Activated naive CD8-positive, alpha-beta T cell treated with anti-CD3 and anti-CD28 coated beads for 36 hours (primary cell): Measurements from ENCODE around the gene HTR2B. TPM values are rescaled to one million over a fixed set of nuclear protein-coding genes. Genes with fewer than 3 reads are reported as not detected.
"Not testable (repeated sequence)": the region's sequence is repeated elsewhere in the genome, so short reads cannot be mapped to it uniquely, and the experiment has no call there.

Experiments used
- DNase-seq: peaks from one replicate; pipeline ENCODE4 v3.0.0; 2021
- H3K27ac Mint-ChIP-seq: one replicate; pipeline ENCODE4 v1.8.0; 2022; ENCODE audit warnings: mild to moderate bottlenecking, moderate library complexity, mixed read lengths
- H3K27me3 Mint-ChIP-seq: one replicate; pipeline ENCODE4 v1.8.0; 2022; ENCODE audit warnings: mild to moderate bottlenecking, mixed read lengths
- H3K36me3 Mint-ChIP-seq: one replicate; pipeline ENCODE4 v1.8.0; 2021; ENCODE audit warnings: mild to moderate bottlenecking, mixed read lengths
- H3K4me1 Mint-ChIP-seq: one replicate; pipeline ENCODE4 v1.8.0; 2021; ENCODE audit warnings: mixed read lengths
- H3K4me3 Mint-ChIP-seq: one replicate; pipeline ENCODE4 v1.8.0; 2022; ENCODE audit warnings: mild to moderate bottlenecking, moderate library complexity, mixed read lengths
- H3K9me3 Mint-ChIP-seq: one replicate; pipeline ENCODE4 v1.8.0; 2022; ENCODE audit warnings: mixed read lengths
- total RNA-seq, 2 experiments: library from RNA; stranded (reverse); gene quantifications; one replicate each; pipeline ENCODE4 v1.2.3, GENCODE V29; 2021

HTR2B gene
- total RNA-seq, 2 experiments from 2014 or later = not detected

GRCh38 chr2:231146665-231147064 lies 21.8 kb upstream of the HTR2B start:
- Mint-ChIP-seq H3K27me3 (no peaks in the 10 kb centered on the region), H3K9me3 (no peaks in the 10 kb centered on the region), H3K27ac (no peak overlapping the region), H3K4me1 (no peaks in the 10 kb centered on the region), H3K36me3 (peaks cover 13% of the 10 kb centered on the region), H3K4me3 (no peak overlapping the region)
- DNase-seq = no peak

GRCh38 chr2:231144896-231145295 lies 20.1 kb upstream of the HTR2B start:
- no peak overlapping the region for H3K27ac Mint-ChIP-seq
- no peak overlapping the region for H3K4me3 Mint-ChIP-seq
- H3K4me1 Mint-ChIP-seq = no peaks in the 10 kb centered on the region
- DNase-seq = no peak
- no peaks in the 10 kb centered on the region for H3K27me3 Mint-ChIP-seq
- no peaks in the 10 kb centered on the region for H3K9me3 Mint-ChIP-seq
- H3K36me3 Mint-ChIP-seq = peaks cover 17% of the 10 kb centered on the region

- not testable (repeated sequence) for H3K27ac Mint-ChIP-seq, H3K9me3 Mint-ChIP-seq, H3K4me1 Mint-ChIP-seq, H3K27me3 Mint-ChIP-seq, DNase-seq, H3K4me3 Mint-ChIP-seq
- peaks cover 11% of the 10 kb centered on the region for H3K36me3 Mint-ChIP-seq
Measured at GRCh38 chr2:231140808-231141207, 16.0 kb upstream of the HTR2B start.

- Mint-ChIP-seq H3K4me1 (no peaks in the 10 kb centered on the region), H3K4me3 (no peak overlapping the region), H3K27me3 (no peaks in the 10 kb centered on the region), H3K27ac (no peak overlapping the region), H3K9me3 (no peaks in the 10 kb centered on the region), H3K36me3 (peaks cover 9% of the 10 kb centered on the region)
- DNase-seq = no peak
Measured at GRCh38 chr2:231139796-231140195, 15.0 kb upstream of the HTR2B start.

- DNase-seq = no peak
- H3K27me3 Mint-ChIP-seq = no peaks in the 10 kb centered on the region
- H3K4me3 Mint-ChIP-seq = no peak overlapping the region
- no peaks in the 10 kb centered on the region for H3K9me3 Mint-ChIP-seq
- peaks cover 9% of the 10 kb centered on the region for H3K36me3 Mint-ChIP-seq
- H3K4me1 Mint-ChIP-seq = no peaks in the 10 kb centered on the region
- no peak overlapping the region for H3K27ac Mint-ChIP-seq
Measured at GRCh38 chr2:231138699-231139098, 13.9 kb upstream of the HTR2B start.

- Mint-ChIP-seq H3K9me3 (no peaks in the 10 kb centered on the region), H3K4me1 (peaks cover 4% of the 10 kb centered on the region), H3K27me3 (no peaks in the 10 kb centered on the region), H3K4me3 (no peak overlapping the region), H3K27ac (no peak overlapping the region), H3K36me3 (peaks cover 2% of the 10 kb centered on the region)
- no peak for DNase-seq
Measured at GRCh38 chr2:231134910-231135655, 10.2 kb upstream of the HTR2B start.

- no peak overlapping the region for H3K27ac Mint-ChIP-seq
- no peak overlapping the region for H3K4me3 Mint-ChIP-seq
- no peaks in the 10 kb centered on the region for H3K9me3 Mint-ChIP-seq
- H3K36me3 Mint-ChIP-seq = no peaks in the 10 kb centered on the region
- no peak for DNase-seq
- no peaks in the 10 kb centered on the region for H3K27me3 Mint-ChIP-seq
- peaks cover 4% of the 10 kb centered on the region for H3K4me1 Mint-ChIP-seq
Measured at GRCh38 chr2:231133365-231134099, 8.7 kb upstream of the HTR2B start.

GRCh38 chr2:231132129-231132528 lies 7.3 kb upstream of the HTR2B start:
- peaks cover 4% of the 10 kb centered on the region for H3K4me1 Mint-ChIP-seq
- no peaks in the 10 kb centered on the region for H3K9me3 Mint-ChIP-seq
- no peak for DNase-seq
- H3K36me3 Mint-ChIP-seq = peaks cover 2% of the 10 kb centered on the region
- no peak overlapping the region for H3K4me3 Mint-ChIP-seq
- H3K27me3 Mint-ChIP-seq = no peaks in the 10 kb centered on the region
- H3K27ac Mint-ChIP-seq = no peak overlapping the region

- Mint-ChIP-seq H3K27me3 (no peaks in the 10 kb centered on the region), H3K9me3 (no peaks in the 10 kb centered on the region), H3K4me3 (no peak overlapping the region), H3K36me3 (peaks cover 2% of the 10 kb centered on the region), H3K4me1 (peaks cover 4% of the 10 kb centered on the region), H3K27ac (no peak overlapping the region)
- DNase-seq = no peak
Measured at GRCh38 chr2:231130336-231131056, 5.7 kb upstream of the HTR2B start.

- Mint-ChIP-seq H3K27me3 (no peaks in the 10 kb centered on the region), H3K4me3 (no peak overlapping the region), H3K9me3 (no peaks in the 10 kb centered on the region), H3K4me1 (peaks cover 9% of the 10 kb centered on the region), H3K36me3 (peaks cover 2% of the 10 kb centered on the region), H3K27ac (no peak overlapping the region)
- DNase-seq = no peak
Measured at GRCh38 chr2:231129216-231129615, 4.4 kb upstream of the HTR2B start.

GRCh38 chr2:231128541-231128940 lies 3.7 kb upstream of the HTR2B start:
- H3K36me3 Mint-ChIP-seq = peaks cover 2% of the 10 kb centered on the region
- no peaks in the 10 kb centered on the region for H3K27me3 Mint-ChIP-seq
- no peaks in the 10 kb centered on the region for H3K9me3 Mint-ChIP-seq
- H3K27ac Mint-ChIP-seq = no peak overlapping the region
- H3K4me3 Mint-ChIP-seq = no peak overlapping the region
- peaks cover 14% of the 10 kb centered on the region for H3K4me1 Mint-ChIP-seq
- DNase-seq = no peak

GRCh38 chr2:231127936-231128335 lies 3.1 kb upstream of the HTR2B start:
- DNase-seq = no peak
- Mint-ChIP-seq H3K27me3 (no peaks in the 10 kb centered on the region), H3K9me3 (no peaks in the 10 kb centered on the region), H3K4me1 (peaks cover 17% of the 10 kb centered on the region), H3K36me3 (peaks cover 2% of the 10 kb centered on the region), H3K27ac (no peak overlapping the region), H3K4me3 (no peak overlapping the region)

GRCh38 chr2:231127480-231127879 lies 2.6 kb upstream of the HTR2B start:
- Mint-ChIP-seq H3K9me3 (no peaks in the 10 kb centered on the region), H3K27ac (no peak overlapping the region), H3K4me1 (peaks cover 15% of the 10 kb centered on the region), H3K27me3 (no peaks in the 10 kb centered on the region), H3K4me3 (no peak overlapping the region), H3K36me3 (peaks cover 2% of the 10 kb centered on the region)
- DNase-seq = no peak

GRCh38 chr2:231126123-231126522 lies 1.3 kb upstream of the HTR2B start:
- no peak overlapping the region for H3K27ac Mint-ChIP-seq
- DNase-seq = no peak
- H3K27me3 Mint-ChIP-seq = no peaks in the 10 kb centered on the region
- H3K4me1 Mint-ChIP-seq = peaks cover 15% of the 10 kb centered on the region
- no peak overlapping the region for H3K4me3 Mint-ChIP-seq
- H3K36me3 Mint-ChIP-seq = peaks cover 2% of the 10 kb centered on the region
- H3K9me3 Mint-ChIP-seq = no peaks in the 10 kb centered on the region

GRCh38 chr2:231123362-231123898 lies 1.4 kb downstream of the HTR2B start:
- Mint-ChIP-seq H3K36me3 (peaks cover 4% of the 10 kb centered on the region), H3K9me3 (no peaks in the 10 kb centered on the region), H3K27ac (no peak overlapping the region), H3K4me3 (no peak overlapping the region), H3K27me3 (no peaks in the 10 kb centered on the region), H3K4me1 (peaks cover 15% of the 10 kb centered on the region)
- no peak for DNase-seq
